ENCODE measurements around the gene CDH24. TPM values are rescaled to one million over a fixed set of nuclear protein-coding genes. Genes with fewer than 3 reads are reported as not detected.

The CDH24 gene
- 3.6 and 3.9 TPM in 2 replicates for total RNA-seq (2012; rRNA removed)
- 24.4 and 30.0 TPM in 2 replicates for polyA plus RNA-seq (2012; rRNA removed)
- polyA plus RNA-seq (2012; cell fraction: cytosol; rRNA removed), result 11.1 and 16.7 TPM in 2 replicates
- polyA plus RNA-seq (2012; cell fraction: nucleus; rRNA removed; ENCODE audit: low replicate concordance), result 239 and 468 TPM in 2 replicates
- percentile 42 among the genes with signal in this experiment for Bru-seq, nascent RNA
- BruChase-seq, experiment 1, labeled RNA remaining after a 6-hour chase, result percentile 52 among the genes with signal in this experiment
- percentile 47 among the genes with signal in this experiment for BruChase-seq, experiment 2, labeled RNA remaining after a 2-hour chase
- long read RNA-seq, partial matches to known transcripts, result 2 of 5 reads
- long read RNA-seq, other reads (novel, unspliced or antisense), result 2 of 5 reads

GRCh38 chr14:23056956-23057756, at the start of gene CDH24:
CDH24 (minus strand) TSS chr14:23057520; CDS start chr14:23055733, 1,787 bp downstream.
- Histone ChIP-seq H3K4me1 (ENCODE audit: control insufficient read depth, insufficient read depth, low read length) (peaks cover 12% of the 10 kb centered on the region), H3K9me3 (ENCODE audit: control insufficient read depth, insufficient read depth, low read length) (no peaks in the 10 kb centered on the region), H3K4ac (ENCODE audit: low read depth, low read length) (peak within 1 kb of the TSS; percentile 85), H3K56ac (ENCODE audit: extremely low read depth, insufficient read depth, low read length) (peak within 1 kb of the TSS; percentile 22; the same call in 1 of the 2 replicates), H4K20me1 (ENCODE audit: insufficient read depth, low read length) (peaks cover 14% of the 10 kb centered on the region), H2BK20ac (ENCODE audit: low read depth, low read length) (no peak within 1 kb of the TSS), H4K91ac (ENCODE audit: insufficient read depth, low read depth, low read length) (0 out of 2 replicates have a peak within 1 kb of the TSS, but pooled peaks have one; percentile 25), H3K9ac (ENCODE audit: low read depth, low read length) (peak within 1 kb of the TSS; percentile 73), H3K18ac (ENCODE audit: low read depth, low read length) (no peak within 1 kb of the TSS), H3K14ac (replicated peaks; ENCODE audit: low read depth, low read length) (peak within 1 kb of the TSS; percentile 68; the same call in 1 of the 2 replicates), H3K36me3 (ENCODE audit: control insufficient read depth, insufficient read depth, low read length) (peaks cover 32% of the 10 kb centered on the region), H2AK5ac (ENCODE audit: low read depth, low read length) (peak within 1 kb of the TSS; percentile 78), H2AFZ (replicated peaks; ENCODE audit: low read length, poor library complexity) (peak within 1 kb of the TSS; percentile 89), H4K8ac (ENCODE audit: low read depth in 2 of 2, low read length in 2 of 2) (no peak within 1 kb of the TSS; a peak in 1 of 4 replicates), H2BK5ac (ENCODE audit: low read depth, low read length, poor library complexity, severe bottlenecking) (peak within 1 kb of the TSS; percentile 41), H3K9me1 (ENCODE audit: insufficient read depth, low read length) (peaks cover under 1% of the 10 kb centered on the region; the same call in 1 of the 2 replicates), H3K4me2 (ENCODE audit: low read depth, low read length) (peak within 1 kb of the TSS; percentile 87), H4K5ac (ENCODE audit: low read depth, low read length) (no peak within 1 kb of the TSS), H3K23ac (ENCODE audit: low read depth, low read length) (peak within 1 kb of the TSS; percentile 75), H3K79me1 (ENCODE audit: low read depth in 1 of 2, low read length in 2 of 2) (peaks cover 0 to 38% of the 10 kb centered on the region in 2 experiments; a peak in 3 of 4 replicates), H3K27ac (ENCODE audit: insufficient read depth, low read length) (peak within 1 kb of the TSS; percentile 70), H3K4me3 (ENCODE audit: insufficient read depth, low read depth, low read length) (peak within 1 kb of the TSS; percentile 62), H3K27me3 (ENCODE audit: control insufficient read depth, insufficient read depth, low read length) (no peaks in the 10 kb centered on the region), H2AK9ac (replicated peaks; ENCODE audit: low read depth, low read length, poor library complexity) (peak within 1 kb of the TSS; percentile 95), H2BK15ac (ENCODE audit: low read depth, low read length) (no peak within 1 kb of the TSS), H2BK120ac (ENCODE audit: low read depth, low read length) (no peak within 1 kb of the TSS)
- CTCF ChIA-PET, result interaction anchor here (0.6 to 2.2 kb wide), 14 partner anchors 10 to 112 kb away, joined by 3 to 17 read pairs (median 4); partner anchors contain the start of genes ACIN1, C14orf119 and PSMB11
- ATAC-seq (ENCODE audit: low read depth) (peak; percentile 78), DNase-seq (peak; percentile 57)
- no TSS peak for BruUV-seq (replicated peaks)
- dilution Hi-C loops (cut with HindIII; ENCODE audit: low sequenced_read_pairs, unreplicated experiment) (no loop called here), intact Hi-C loops (cut with micrococcal nuclease) (loop anchor here (1.0 to 2.0 kb wide), 3 partner anchors 52 to 500 kb away; no protein-coding TSS in a partner anchor), in situ Hi-C loops (cut with MboI; ENCODE audit: low sequenced_read_pairs) (no loop called here)
- TF ChIP-seq ELK1 (IDR thresholded peaks at IDR 0.05; ENCODE audit: borderline replicate concordance, low read depth, low read length) (no peak), POLR2A (IDR thresholded peaks at IDR 0.05; ENCODE audit: low read depth, low read length) (0 out of 2 replicates have a peak, but pooled peaks have one; percentile 16), MAFK (IDR thresholded peaks at IDR 0.05; ENCODE audit: low read depth, low read length) (no peak), MXI1 (IDR thresholded peaks at IDR 0.05; ENCODE audit: borderline replicate concordance, low read depth, low read length) (peak; percentile 47; the same call in 1 of the 2 replicates), RAD21 (IDR thresholded peaks at IDR 0.05; ENCODE audit: low read length) (no peak), MAZ (IDR thresholded peaks at IDR 0.05; ENCODE audit: borderline replicate concordance, low read depth, low read length) (peak; percentile 69; the same call in 1 of the 2 replicates), RCOR1 (IDR thresholded peaks at IDR 0.05; ENCODE audit: insufficient replicate concordance, low read length) (no peak), NFE2L2 (IDR thresholded peaks at IDR 0.05; ENCODE audit: low read depth, low read length) (no peak), RFX5 (IDR thresholded peaks at IDR 0.05; ENCODE audit: low read depth, low read length) (no peak), CTCF (conservative IDR thresholded peaks at IDR 0.05; ENCODE audit: low read depth, low read length) (no peak), FOS (IDR thresholded peaks at IDR 0.05; ENCODE audit: low read depth, low read length) (no peak)
- WGBS, 2 experiments (ENCODE audit: extremely low coverage in 2 of 2, insufficient read length in 1 of 2), result 13% methylated on average over 13 of the region's 73 CpGs; no CpG with 5 or more reads in 1 of the 2 experiments
- POLR2A ChIA-PET (ENCODE audit: unreplicated experiment), result interaction anchor here (0.6 kb wide), 1 partner anchor 62 kb away, joined by 11 read pairs; no protein-coding TSS in a partner anchor

All from IMR-90 (cell line).